Endothelial cell of umbilical vein (primary cell): ENCODE data around the gene SH3BGRL3. TPM values are rescaled to one million over a fixed set of nuclear protein-coding genes. Genes with fewer than 3 reads are reported as not detected.

ENCODE experiments used
- BruUV-seq: library from RNA; stranded (reverse); fragments of 400-500 nt; replicated peaks from 2 replicates; lab custom pipeline; 2021; lab: Mats Ljungman, UMichigan
- CTCF ChIA-PET: fragments of 300-600, 350-600 bp; sonication (Branson Sonifier 250); formaldehyde crosslinking; loops from one replicate; lab custom pipeline; 2021; ENCODE audit warnings: antibody characterized with exemption, inconsistent platforms; lab: Charles Lee
- POLR2A ChIA-PET: fragments of 300-600, 350-600 bp; sonication (Branson Sonifier 250); formaldehyde crosslinking; loops from one replicate; lab custom pipeline; 2021; ENCODE audit warnings: antibody characterized with exemption, inconsistent platforms; lab: Charles Lee
- DNase-seq: peaks from one replicate; pipeline ENCODE4 v3.0.0-alpha.2; 2011; ENCODE audit warnings: low read depth, low spot score
- FAIRE-seq: peaks from 2 replicates; lab custom pipeline; 2011; peaks lifted over from hg19 to GRCh38; lab: Jason Lieb, UNC
- H2AFZ ChIP-seq: 2 replicates; pipeline ENCODE4 v1.6.0; 2012; ENCODE audit warnings: low read depth, low read length, control low read depth, inconsistent platforms
- H3K27ac ChIP-seq: 2 replicates; pipeline ENCODE4 v1.5.1; 2011; ENCODE audit warnings: low read depth, mild to moderate bottlenecking, control low read depth, low read length, moderate library complexity; ENCODE audit not compliant: insufficient read depth
- H3K27me3 ChIP-seq, 2 experiments: 2 replicates each; pipeline versions ENCODE4 v1.6.0 to v1.6.1; 2011; ENCODE audit warnings: low read length in 2 of 2, mixed read lengths in 1 of 2; ENCODE audit not compliant: control insufficient read depth in 2 of 2, insufficient read depth in 2 of 2
- H3K36me3 ChIP-seq, 2 experiments: 2 replicates in 1 of 2; 3 replicates in 1 of 2; pipeline ENCODE4 v1.5.1; 2011; ENCODE audit warnings: low read length in 2 of 2, mild to moderate bottlenecking in 1 of 2, moderate library complexity in 1 of 2; ENCODE audit not compliant: control insufficient read depth in 2 of 2, insufficient read depth in 2 of 2; ENCODE audit errors: extremely low read depth in 1 of 2
- H3K4me1 ChIP-seq: 3 replicates; pipeline ENCODE4 v1.5.1; 2011; ENCODE audit warnings: mild to moderate bottlenecking, low read length; ENCODE audit not compliant: control insufficient read depth, insufficient read depth; ENCODE audit errors: extremely low read depth
- H3K4me2 ChIP-seq: 2 replicates; pipeline ENCODE4 v1.6.1; 2011; ENCODE audit warnings: low read length, control low read depth, mixed read lengths; ENCODE audit not compliant: insufficient read depth
- H3K4me3 ChIP-seq, 3 experiments: fragments of 200-600 bp in 1 of 3; sonication (generic), shearing (Covaris generic) in 1 of 3; replicated peaks in 1 of 3; 2 replicates each; pipeline ENCODE4 v1.5.1; 2011 to 2016; ENCODE audit warnings: control low read depth in 3 of 3, low read length in 3 of 3, mild to moderate bottlenecking in 2 of 3, inconsistent platforms in 1 of 3, low read depth in 1 of 3, moderate library complexity in 1 of 3; ENCODE audit not compliant: insufficient read depth in 1 of 3
- H3K79me2 ChIP-seq: 2 replicates; pipeline ENCODE4 v1.6.0; 2012; ENCODE audit warnings: low read length, inconsistent platforms; ENCODE audit not compliant: control insufficient read depth, insufficient read depth
- H3K9ac ChIP-seq: replicated peaks from 2 replicates; pipeline ENCODE3; 2011; ENCODE audit warnings: low read length, control low read depth; ENCODE audit not compliant: insufficient read depth; ENCODE audit errors: extremely low read depth
- H3K9me1 ChIP-seq: replicated peaks from 3 replicates; pipeline ENCODE4 v1.6.0; 2011; ENCODE audit warnings: mild to moderate bottlenecking, low read length; ENCODE audit not compliant: control insufficient read depth, insufficient read depth; ENCODE audit errors: extremely low read depth
- H3K9me3 ChIP-seq: replicated peaks from 2 replicates; pipeline ENCODE4 v1.5.1; 2012; ENCODE audit warnings: low read length, inconsistent platforms; ENCODE audit not compliant: control insufficient read depth, insufficient read depth
- H4K20me1 ChIP-seq: replicated peaks from 2 replicates; pipeline ENCODE3; 2011; ENCODE audit warnings: mild to moderate bottlenecking, low read length; ENCODE audit not compliant: control insufficient read depth, insufficient read depth; ENCODE audit errors: extremely low read depth
- CTCF ChIP-seq, 2 donors: IDR thresholded peaks; 1 replicate in 1 of 2; 2 replicates in 1 of 2; pipeline ENCODE4 v1.5.1; 2011; ENCODE audit warnings: low read length in 2 of 2, mild to moderate bottlenecking in 2 of 2, moderate library complexity in 2 of 2, control low read depth in 1 of 2, inconsistent platforms in 1 of 2, low read depth in 1 of 2; ENCODE audit not compliant: insufficient read depth in 1 of 2; ENCODE audit errors: extremely low read depth in 1 of 2
- EZH2 ChIP-seq: IDR thresholded peaks from 2 replicates; pipeline ENCODE4 v1.6.1; 2012; ENCODE audit warnings: borderline replicate concordance, low read depth, mild to moderate bottlenecking, moderate library complexity, low read length, inconsistent platforms; ENCODE audit not compliant: severe bottlenecking
- FOS ChIP-seq: IDR thresholded peaks from 2 replicates; pipeline ENCODE4 v1.6.1; 2011; ENCODE audit warnings: mild to moderate bottlenecking, low read length, moderate library complexity, borderline replicate concordance; ENCODE audit not compliant: insufficient read depth
- GATA2 ChIP-seq: IDR thresholded peaks from 2 replicates; pipeline ENCODE4 v1.7.0; 2011; ENCODE audit warnings: low read depth, mild to moderate bottlenecking, moderate library complexity, mixed read lengths, low read length; ENCODE audit not compliant: insufficient read length, insufficient read depth
- JUN ChIP-seq: IDR thresholded peaks from 2 replicates; pipeline ENCODE4 v1.6.1; 2011; ENCODE audit warnings: borderline replicate concordance, low read depth; ENCODE audit not compliant: insufficient read length, insufficient read depth
- MAX ChIP-seq: IDR thresholded peaks from 2 replicates; pipeline ENCODE4 v1.6.1; 2011; ENCODE audit not compliant: insufficient read depth, insufficient read length
- MYC ChIP-seq: IDR thresholded peaks from one replicate; pipeline ENCODE4 v1.6.1; 2011; ENCODE audit warnings: mild to moderate bottlenecking, low read depth, low read length
- POLR2A ChIP-seq: IDR thresholded peaks from 2 replicates; pipeline ENCODE4 v1.6.1; 2012; ENCODE audit warnings: low read depth, mild to moderate bottlenecking, control low read depth, low read length
- POLR2AphosphoS5 ChIP-seq: IDR thresholded peaks from 2 replicates; pipeline ENCODE4 v1.6.1; 2012; ENCODE audit warnings: low read depth, mild to moderate bottlenecking, control low read depth, low read length, moderate library complexity; ENCODE audit not compliant: insufficient read depth
- dilution Hi-C: fragments of 300-500 bp; cut with MboI; formaldehyde crosslinking; loops from one replicate; pipeline ENCODE4 v1.15.0; 2019; ENCODE audit warnings: low sequenced_read_pairs; ENCODE audit not compliant: extremely low pct_ligation_motif_present
- intact Hi-C: fragments of 100-400 bp; cut with micrococcal nuclease; formaldehyde crosslinking; loops from one replicate; pipeline ENCODE4 v1.10.0; 2022
- polyA plus RNA-seq, 4 experiments: library from polyadenylated mRNA; depleted of rRNA in 3 of 4; stranded (reverse) in 3 of 4; unstranded in 1 of 4; fragments of >200 nt; gene quantifications; 2 replicates each; pipeline versions ENCODE4 v1.2.1 to v1.2.3, GENCODE V29; 2011 to 2012; ENCODE audit warnings: missing spikeins in 1 of 4
- total RNA-seq: library from RNA; stranded (reverse); gene quantifications from 2 replicates; pipeline ENCODE4 v1.2.3, GENCODE V29; 2021

Gene SH3BGRL3
- total and polyA plus RNA-seq, 2 donors (not counting 3 experiments of a cell fraction or from before 2014, with no cell fraction given): 233 to 344 TPM

GRCh38 chr1:26295194-26296138 lies 15.6 kb downstream of the SH3BGRL3 start:
- BruUV-seq: no TSS peak
- H3K9ac ChIP-seq: no peak overlapping the region
- H3K79me2 ChIP-seq: no peaks in the 10 kb centered on the region
- no peaks in the 10 kb centered on the region for H4K20me1 ChIP-seq
- TF ChIP-seq POLR2AphosphoS5 (no peak), GATA2 (no peak), FOS (no peak), MAX (no peak), MYC (no peak), POLR2A (no peak), EZH2 (no peak), JUN (no peak), CTCF (IDR thresholded peaks at IDR 0.05; ENCODE audit: extremely low read depth in 1 of 2, insufficient read depth in 1 of 2, low read depth in 1 of 2, low read length in 2 of 2) (no peak)
- peaks cover 4% of the 10 kb centered on the region for H3K4me1 ChIP-seq
- dilution Hi-C loops (no loop called here), intact Hi-C loops (no loop called here)
- no peak overlapping the region for H3K4me3 ChIP-seq
- FAIRE-seq (no peak), DNase-seq (no peak)
- no peak overlapping the region for H3K4me2 ChIP-seq
- POLR2A ChIA-PET: no interaction called here
- no peaks in the 10 kb centered on the region for H3K9me1 ChIP-seq
- CTCF ChIA-PET: interaction anchor here (0.7 kb wide), 1 partner anchor 13 kb away, joined by 3 read pairs; no protein-coding TSS in a partner anchor
- H3K27me3 ChIP-seq: no peaks in the 10 kb centered on the region
- no peak overlapping the region for H2AFZ ChIP-seq
- H3K27ac ChIP-seq: no peak overlapping the region
- no peaks in the 10 kb centered on the region for H3K36me3 ChIP-seq
- H3K9me3 ChIP-seq: no peaks in the 10 kb centered on the region
